Common myeloid progenitor, CD34-positive (primary cell): ENCODE data around the gene ERMP1.
"Not testable (repeated sequence)": the region's sequence is repeated elsewhere in the genome, so short reads cannot be mapped to it uniquely, and the experiment has no call there.

ENCODE experiments used
- CTCF ChIA-PET: fragments of 350-600 bp; sonication (Branson Sonifier 250); formaldehyde crosslinking; loops from one replicate; lab custom pipeline; 2021; ENCODE audit warnings: antibody characterized with exemption; lab: Charles Lee
- POLR2A ChIA-PET: fragments of 350-600 bp; sonication (Branson Sonifier 250); formaldehyde crosslinking; loops from one replicate; lab custom pipeline; 2021; ENCODE audit warnings: antibody characterized with exemption; lab: Charles Lee
- DNase-seq, 3 donors: peaks; one replicate each; pipeline versions ENCODE4 v3.0.0 to v3.0.0-alpha.2; 2013
- H3K27ac ChIP-seq, 2 experiments: 1 replicate in 1 of 2; 2 replicates in 1 of 2; pipeline ENCODE4 v1.7.0; 2013; ENCODE audit warnings: inconsistent platforms in 2 of 2, low read length in 2 of 2, mild to moderate bottlenecking in 2 of 2, low read depth in 1 of 2, moderate library complexity in 1 of 2; ENCODE audit not compliant: severe bottlenecking in 2 of 2, insufficient read depth in 1 of 2, poor library complexity in 1 of 2
- H3K27me3 ChIP-seq, 5 experiments: replicated peaks in 2 of 5; 1 replicate in 3 of 5; 2 replicates in 2 of 5; pipeline versions ENCODE4 v1.6.1 to v1.7.0; 2013; ENCODE audit warnings: low read length in 4 of 5, mild to moderate bottlenecking in 2 of 5, moderate library complexity in 2 of 5, inconsistent platforms in 1 of 5; ENCODE audit not compliant: insufficient read depth in 5 of 5, control insufficient read depth in 4 of 5
- H3K36me3 ChIP-seq, 4 experiments: 1 replicate in 2 of 4; 2 replicates in 2 of 4; pipeline versions ENCODE4 v1.6.1 to v1.7.0; 2013; ENCODE audit warnings: low read length in 3 of 4, control low read depth in 1 of 4, mild to moderate bottlenecking in 1 of 4; ENCODE audit not compliant: control insufficient read depth in 4 of 4, insufficient read depth in 4 of 4
- H3K4me1 ChIP-seq, 4 experiments: 1 replicate in 3 of 4; 2 replicates in 1 of 4; pipeline versions ENCODE4 v1.6.1 to v1.7.1; 2013; ENCODE audit warnings: low read length in 3 of 4, mild to moderate bottlenecking in 3 of 4, control low read depth in 1 of 4, inconsistent platforms in 1 of 4, moderate library complexity in 1 of 4; ENCODE audit not compliant: control insufficient read depth in 4 of 4, insufficient read depth in 4 of 4; ENCODE audit errors: control extremely low read depth in 1 of 4
- H3K4me3 ChIP-seq, 7 experiments: 1 replicate in 4 of 7; 2 replicates in 3 of 7; pipeline versions ENCODE4 v1.5.1 to v1.7.0; 2013; ENCODE audit warnings: mild to moderate bottlenecking in 7 of 7, low read length in 6 of 7, moderate library complexity in 6 of 7, inconsistent platforms in 2 of 7, low read depth in 2 of 7, control low read depth in 1 of 7; ENCODE audit not compliant: insufficient read depth in 4 of 7, control insufficient read depth in 1 of 7; ENCODE audit errors: extremely low read depth in 1 of 7
- H3K9me3 ChIP-seq, 5 experiments: 1 replicate in 4 of 5; 2 replicates in 1 of 5; pipeline versions ENCODE4 v1.6.1 to v1.7.1; 2013; ENCODE audit warnings: low read length in 4 of 5, mild to moderate bottlenecking in 2 of 5, inconsistent platforms in 1 of 5, low read depth in 1 of 5, moderate library complexity in 1 of 5; ENCODE audit not compliant: control insufficient read depth in 4 of 5, insufficient read depth in 2 of 5; ENCODE audit errors: control extremely low read depth in 1 of 5
- WGBS: methylation state at CpG from one replicate; pipeline ENCODE4 v1.1.5; 2013; ENCODE audit not compliant: insufficient coverage; 5-methylcytosine and 5-hydroxymethylcytosine counted together

The ERMP1 gene

DNA sequence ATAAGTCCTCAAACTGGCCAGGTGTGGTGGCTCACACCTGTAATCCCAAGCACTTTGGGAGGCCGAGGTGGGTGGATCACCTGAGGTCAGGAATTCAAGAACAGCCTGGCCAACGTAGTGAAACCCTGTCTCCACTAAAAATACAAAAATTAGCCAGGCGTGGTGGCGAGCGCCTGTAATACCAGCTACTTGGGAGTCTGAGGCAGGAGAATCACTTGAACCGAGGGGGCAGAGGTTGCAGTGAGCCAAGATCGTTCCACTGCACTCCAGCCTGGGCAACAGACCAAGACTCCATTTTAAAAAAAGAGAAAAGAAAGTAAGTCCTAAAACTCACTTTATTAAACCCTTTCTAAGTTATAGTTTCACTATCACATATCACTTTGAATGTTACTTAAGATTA, 32.5 kb downstream of the ERMP1 start:
- H3K4me3 ChIP-seq, H3K27me3 ChIP-seq, DNase-seq, H3K9me3 ChIP-seq, POLR2A ChIA-PET: not testable (repeated sequence)
- WGBS = 100% methylated on average over 5 of the region's 7 CpGs
- CTCF ChIA-PET = interaction anchor here (0.7 to 5.0 kb wide), 5 partner anchors 36 to 251 kb away, joined by 3 to 22 read pairs (median 3); no protein-coding TSS in a partner anchor
- Histone ChIP-seq H3K36me3 (peaks cover 15 to 61% (median 32%) of the 10 kb centered on the region in 4 experiments), H3K27ac (peak overlapping the region in 1 of 2 experiments; percentile 7), H3K4me1 (peaks cover 3 to 13% (median 4%) of the 10 kb centered on the region in 4 experiments)

DNA sequence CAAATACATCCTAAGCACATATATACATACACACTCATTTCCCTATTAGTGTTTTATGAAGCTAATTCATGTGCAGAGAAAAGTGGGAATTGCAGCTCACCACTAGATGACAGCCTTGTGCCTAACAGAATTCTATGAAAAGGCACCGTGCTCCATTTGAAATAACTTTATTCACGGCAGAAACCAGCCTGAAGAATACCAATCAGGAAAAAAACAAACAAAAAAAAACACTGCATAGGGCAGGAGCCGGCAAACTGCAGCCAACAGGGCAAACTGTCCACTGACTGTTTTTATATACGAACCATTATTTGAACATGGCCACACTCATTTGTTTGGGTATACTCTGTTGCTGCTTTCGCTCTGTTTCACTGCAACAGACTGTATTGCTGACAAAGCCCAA, 33.6 kb downstream of the ERMP1 start:
- peaks cover 13 to 57% (median 25%) of the 10 kb centered on the region in 4 experiments for H3K36me3 ChIP-seq
- peak overlapping the region in 2 of 7 experiments; percentile 11 to 25 for H3K4me3 ChIP-seq
- peak; percentile 73 to 79 (median 77) for DNase-seq
- peaks cover 3 to 13% (median 4%) of the 10 kb centered on the region in 4 experiments for H3K4me1 ChIP-seq
- CTCF ChIA-PET = interaction anchor here (0.6 to 1.5 kb wide), 21 partner anchors 9 to 255 kb away, joined by 3 to 10 read pairs (median 3); no protein-coding TSS in a partner anchor
- POLR2A ChIA-PET = no interaction called here
- no peaks in the 10 kb centered on the region for H3K27me3 ChIP-seq
- peak overlapping the region in 1 of 2 experiments; percentile 7 for H3K27ac ChIP-seq
- WGBS = 31% methylated on average over 5 of the region's 5 CpGs
- no peaks in the 10 kb centered on the region for H3K9me3 ChIP-seq

DNA sequence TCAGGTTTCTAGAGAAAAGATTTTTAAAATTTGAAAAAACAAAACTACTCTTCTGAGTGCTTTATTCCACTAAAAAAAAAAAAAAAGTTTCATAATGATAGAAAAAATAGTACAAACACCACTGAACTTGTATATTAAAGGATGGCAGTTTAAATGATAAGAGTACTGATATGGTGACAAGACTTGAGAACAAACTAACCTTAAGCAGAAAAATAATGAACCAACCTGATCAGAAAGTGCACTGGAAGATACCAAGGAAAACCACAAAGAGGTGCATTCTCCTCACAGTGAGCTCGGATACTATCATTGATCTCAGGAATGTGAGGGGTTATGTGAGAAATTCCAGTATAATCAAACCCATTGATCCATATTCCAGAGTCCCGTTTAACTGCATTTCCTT, 34.3 kb downstream of the ERMP1 start:
- 100% methylated on average over 1 of the region's 2 CpGs for WGBS
- CTCF ChIA-PET = interaction anchor here (0.6 to 2.5 kb wide), 21 partner anchors 10 to 256 kb away, joined by 3 to 15 read pairs (median 3); no protein-coding TSS in a partner anchor
- H3K27me3 ChIP-seq = no peaks in the 10 kb centered on the region
- DNase-seq = no peak
- no peaks in the 10 kb centered on the region for H3K9me3 ChIP-seq
- peaks cover 13 to 50% (median 22%) of the 10 kb centered on the region in 4 experiments for H3K36me3 ChIP-seq
- H3K4me1 ChIP-seq = peaks cover 3 to 15% (median 4%) of the 10 kb centered on the region in 4 experiments
- H3K27ac ChIP-seq = no peak overlapping the region
- no peak overlapping the region for H3K4me3 ChIP-seq
- POLR2A ChIA-PET = no interaction called here

DNA sequence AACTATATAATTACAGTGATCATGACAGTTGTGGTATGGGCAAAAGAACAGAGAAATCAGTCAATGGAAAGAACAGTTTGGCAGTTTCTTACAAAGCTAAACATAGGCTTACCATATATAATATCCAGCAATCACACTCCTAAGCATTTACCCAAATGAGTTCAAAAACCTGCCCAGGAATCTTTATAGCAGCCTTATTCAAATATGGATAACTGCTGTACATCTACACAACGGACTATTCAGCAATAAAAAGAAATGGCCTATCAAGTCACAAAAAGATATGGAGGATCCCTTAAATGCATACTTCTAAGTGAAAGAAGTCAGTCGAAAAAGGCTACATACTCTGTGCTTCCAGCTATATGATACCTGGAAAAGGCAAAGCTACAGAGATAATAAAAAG, 36.6 kb downstream of the ERMP1 start:
- H3K4me1 ChIP-seq = peaks cover 3 to 14% (median 4%) of the 10 kb centered on the region in 4 experiments
- 100% methylated on average over 1 of the region's 2 CpGs for whole genome bisulfite sequencing
- no peak for DNase-seq
- POLR2A ChIA-PET = no interaction called here
- H3K9me3 ChIP-seq = peaks cover 0 to 3% (median 0%) of the 10 kb centered on the region in 5 experiments
- H3K27me3 ChIP-seq = no peaks in the 10 kb centered on the region
- no peak overlapping the region for H3K27ac ChIP-seq
- CTCF ChIA-PET = interaction anchor here (1.1 to 2.5 kb wide), 5 partner anchors 12 to 103 kb away, joined by 3 to 15 read pairs (median 3); partner anchors contain the start of gene ERMP1
- no peak overlapping the region for H3K4me3 ChIP-seq
- H3K36me3 ChIP-seq = peaks cover 21 to 57% (median 24%) of the 10 kb centered on the region in 4 experiments

GRCh38 chr9:5793812-5794211, 39.1 kb downstream of the ERMP1 start:
- H3K9me3 ChIP-seq = peaks cover 0 to 3% (median 1%) of the 10 kb centered on the region in 5 experiments
- WGBS = 100% methylated on average over 1 of the region's 1 CpG
- CTCF ChIA-PET = interaction anchor here (0.9 to 2.2 kb wide), 7 partner anchors 9 to 106 kb away, joined by 3 to 7 read pairs (median 4); partner anchors contain the start of gene ERMP1

GRCh38 chr9:5791870-5792269, 41.0 kb downstream of the ERMP1 start:
- Histone ChIP-seq H3K27ac (no peak overlapping the region), H3K4me1 (peaks cover 0 to 10% (median 2%) of the 10 kb centered on the region in 4 experiments), H3K9me3 (peaks cover 0 to 3% (median 1%) of the 10 kb centered on the region in 5 experiments), H3K4me3 (no peak overlapping the region), H3K36me3 (peaks cover 24 to 64% (median 34%) of the 10 kb centered on the region in 4 experiments), H3K27me3 (no peaks in the 10 kb centered on the region)
- POLR2A ChIA-PET = no interaction called here
- DNase-seq = no peak
- CTCF ChIA-PET = no interaction called here
- no CpG with 5 or more reads among the region's 3 CpGs for WGBS

More at GRCh38 chr9:5793812-5794211, 39.1 kb downstream of the ERMP1 start:
- Histone ChIP-seq H3K27me3 (no peaks in the 10 kb centered on the region), H3K36me3 (peaks cover 22 to 63% (median 28%) of the 10 kb centered on the region in 4 experiments), H3K4me1 (peaks cover 0 to 10% (median 2%) of the 10 kb centered on the region in 4 experiments), H3K4me3 (no peak overlapping the region), H3K27ac (no peak overlapping the region)
- POLR2A ChIA-PET = no interaction called here
- DNase-seq = no peak

GRCh38 chr9:5790923-5791322, 42.0 kb downstream of the ERMP1 start:
- Histone ChIP-seq H3K4me1 (peaks cover 0 to 12% (median 4%) of the 10 kb centered on the region in 4 experiments), H3K9me3 (peaks cover 0 to 3% (median 1%) of the 10 kb centered on the region in 5 experiments), H3K4me3 (no peak overlapping the region), H3K27me3 (no peaks in the 10 kb centered on the region), H3K36me3 (peaks cover 29 to 65% (median 37%) of the 10 kb centered on the region in 4 experiments), H3K27ac (no peak overlapping the region)
- ChIA-PET CTCF (no interaction called here), POLR2A (no interaction called here)
- DNase-seq = no peak
- 0% methylated on average over 1 of the region's 1 CpG for whole genome bisulfite sequencing
